GM21447 (cell line): ENCODE measurements around the gene B9D2.
A peak's percentile ranks its signal among the peaks of the same experiment; 100 is the strongest.

Experiments
- ATAC-seq: cut with Tn5 transposase; IDR thresholded peaks from one replicate; pipeline ENCODE4 v1.9.1; 2021; ENCODE audit not compliant: unreplicated experiment

B9D2 gene

DNA sequence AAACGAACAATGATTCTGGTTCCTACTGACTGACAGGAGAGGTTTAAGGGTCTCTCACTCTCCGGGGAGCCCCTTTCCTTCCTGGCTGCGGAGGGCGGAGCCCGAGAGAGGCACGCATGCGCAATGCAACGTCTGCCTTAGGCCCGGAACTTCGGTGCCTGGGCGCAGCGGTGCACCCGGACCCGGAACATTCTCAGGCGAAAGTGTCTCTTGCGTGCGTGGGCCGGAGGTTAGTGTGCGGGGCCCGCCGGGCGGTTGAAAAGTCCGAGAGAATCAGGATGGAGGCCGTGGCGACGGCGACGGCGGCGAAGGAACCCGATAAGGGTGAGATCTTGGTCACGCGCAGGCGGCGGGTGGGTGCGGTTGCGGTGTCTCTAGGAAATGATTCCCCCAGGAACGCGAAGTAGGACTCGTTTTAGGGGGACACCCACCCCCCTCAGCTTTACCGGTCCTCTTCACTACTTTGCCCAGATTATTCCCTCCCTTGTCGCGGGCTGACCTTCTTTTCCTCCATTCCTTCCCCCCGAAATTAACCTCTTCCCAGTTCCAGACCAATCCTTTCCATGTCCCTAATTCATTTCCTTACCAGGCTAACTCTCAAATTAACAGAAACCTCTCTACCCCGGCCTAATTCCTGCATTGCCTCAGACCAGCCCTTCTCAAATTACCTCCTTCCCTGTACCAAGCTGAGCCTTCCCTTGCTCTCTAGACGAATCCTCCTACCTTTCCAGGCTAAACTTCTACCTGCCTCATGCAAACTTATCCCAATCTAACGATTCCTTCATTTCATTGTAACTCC is 53.7 kb downstream of the B9D2 start, which contains the start of gene CCDC97:
Gene CCDC97 (plus strand): TSS at position 140 of the 799 bp plus-strand sequence. CDS start 139 bp downstream, at position 279.
- peak; percentile 48 for ATAC-seq

DNA sequence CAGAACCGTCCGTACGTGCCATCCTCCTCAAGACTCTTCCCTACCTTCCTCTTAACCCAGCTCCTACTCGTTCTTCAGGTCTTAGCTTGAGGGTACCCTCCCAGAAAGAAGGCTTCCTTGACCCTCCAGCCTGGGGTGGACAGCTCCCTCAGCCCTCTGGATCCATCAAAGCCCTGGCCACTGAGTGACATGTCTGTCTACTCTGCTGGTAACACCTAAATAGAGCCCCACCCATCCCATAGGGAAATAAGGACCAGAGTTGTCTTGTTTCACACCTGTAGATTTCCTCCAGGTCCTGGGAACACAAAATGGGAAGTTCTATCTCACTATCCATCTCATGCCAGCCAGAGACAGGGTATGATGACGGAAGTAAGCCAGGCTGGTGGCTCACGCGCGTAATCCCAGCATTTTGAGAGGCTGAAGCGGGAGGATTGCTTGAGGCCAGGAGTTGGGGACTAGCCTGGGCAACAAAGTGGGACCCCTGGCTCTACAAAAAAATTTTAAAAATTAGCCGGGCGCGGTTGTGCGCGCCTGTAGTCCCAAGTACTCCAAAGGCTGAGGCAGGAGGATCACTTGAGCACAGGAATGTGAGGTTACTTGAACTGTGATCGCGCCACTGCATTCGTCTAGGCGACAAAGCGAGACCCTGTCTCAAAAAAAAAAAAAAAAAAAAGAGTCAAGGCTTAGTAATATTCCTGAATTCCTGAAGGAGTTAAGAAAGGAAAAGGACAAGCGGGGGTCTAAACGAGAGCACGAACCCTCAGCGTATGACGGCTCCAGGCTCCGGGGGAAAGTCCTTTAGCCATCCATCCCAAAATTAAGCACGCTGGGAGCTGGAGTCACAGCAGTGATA is 54.5 kb downstream of the B9D2 start:
- ATAC-seq: no peak

DNA sequence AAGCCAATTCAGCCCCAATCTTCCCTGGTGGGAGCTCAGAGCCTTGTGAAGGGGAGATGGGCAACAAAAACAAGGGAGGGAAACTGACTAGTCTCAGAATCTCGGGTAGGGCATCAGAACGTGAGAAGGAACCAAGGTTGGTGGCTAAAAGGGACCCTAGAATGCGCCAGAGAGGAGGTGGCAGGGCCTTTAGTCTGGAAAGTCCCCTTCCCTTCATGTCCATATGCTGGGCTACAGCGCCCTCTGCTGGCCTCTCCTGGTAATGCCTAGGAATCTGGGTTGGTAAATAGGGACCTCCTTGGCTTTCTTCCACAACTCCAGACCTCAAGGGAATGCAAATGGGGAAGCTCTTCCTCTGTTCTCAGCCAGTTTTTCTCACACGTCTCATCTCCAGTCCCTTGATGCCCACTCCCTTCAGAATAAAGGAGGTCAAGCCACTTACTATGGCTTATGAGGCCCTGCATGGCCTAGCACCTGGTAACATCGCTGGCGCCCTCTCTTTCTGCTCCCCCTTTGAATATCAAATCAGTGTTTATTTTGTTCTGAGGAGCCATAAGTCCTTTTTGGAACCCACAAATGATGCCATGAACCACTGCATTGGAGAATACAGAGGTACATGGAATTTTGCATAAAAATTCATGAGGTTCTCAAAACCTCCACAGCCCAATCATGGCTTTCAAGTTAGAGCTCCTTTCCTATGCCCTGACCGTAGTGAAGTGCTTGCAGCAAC is 55.3 kb downstream of the B9D2 start:
- ATAC-seq: no peak

DNA sequence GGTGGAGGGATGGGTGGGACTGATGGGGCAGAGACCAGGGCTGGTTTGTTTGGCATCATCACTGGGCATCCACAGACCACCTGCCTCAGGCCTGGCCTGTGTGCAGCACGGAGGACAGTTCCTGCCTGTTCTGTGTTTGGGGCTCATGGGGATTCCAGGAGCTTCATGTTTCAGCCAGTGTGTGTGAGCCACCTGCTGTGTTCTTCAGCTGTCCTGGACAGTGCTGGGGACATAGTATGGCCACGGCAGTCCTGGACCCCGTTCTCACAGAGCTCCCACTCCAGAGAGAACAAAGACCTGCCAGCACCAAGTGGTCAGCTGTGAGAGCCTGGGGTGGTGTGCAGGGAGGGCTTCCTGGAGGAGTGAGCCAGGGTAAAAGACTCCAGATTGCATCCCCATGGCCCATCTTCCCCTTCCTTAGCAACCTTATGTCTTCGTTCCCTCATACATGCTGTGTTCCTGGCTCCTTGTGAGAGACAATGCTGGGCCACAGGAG is 55.9 kb downstream of the B9D2 start:
- no peak for ATAC-seq

DNA sequence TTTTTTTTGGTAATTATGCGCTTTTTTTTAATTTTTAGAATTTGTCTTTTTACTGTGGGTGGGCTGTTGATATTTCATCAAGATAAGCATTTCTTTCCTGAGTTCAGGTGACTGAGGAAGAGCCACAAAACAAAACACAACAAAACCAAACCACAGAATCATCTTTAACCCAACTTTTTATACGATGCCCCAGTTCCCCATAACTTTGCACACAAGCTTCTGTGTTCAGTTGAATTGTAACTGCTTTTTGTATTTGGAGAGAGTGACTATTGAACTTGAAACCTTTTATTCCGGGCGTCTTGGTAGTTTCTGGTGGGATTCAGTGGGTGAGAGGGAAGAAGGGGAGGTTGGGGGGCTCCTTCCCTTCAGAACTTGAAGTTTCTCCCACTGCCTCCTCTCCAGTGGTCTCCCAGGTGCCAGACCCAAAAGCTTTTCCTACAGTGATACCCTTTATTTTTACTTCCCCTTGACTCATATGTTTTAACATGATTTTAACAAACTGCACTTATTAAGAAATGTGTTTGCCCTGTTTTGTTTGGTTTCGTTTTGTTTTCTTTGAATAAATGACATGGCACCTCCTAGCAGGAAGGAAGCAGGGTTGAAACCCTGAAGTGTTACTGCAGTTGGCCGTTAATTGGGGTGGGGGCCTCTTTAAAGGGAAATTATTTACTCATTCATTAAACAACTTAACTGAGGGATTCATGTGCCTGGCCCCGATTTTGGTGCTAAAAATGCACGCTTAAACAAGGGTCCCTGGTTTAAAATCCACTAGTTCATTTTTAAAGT is 56.7 kb downstream of the B9D2 start:
- no peak for ATAC-seq

DNA sequence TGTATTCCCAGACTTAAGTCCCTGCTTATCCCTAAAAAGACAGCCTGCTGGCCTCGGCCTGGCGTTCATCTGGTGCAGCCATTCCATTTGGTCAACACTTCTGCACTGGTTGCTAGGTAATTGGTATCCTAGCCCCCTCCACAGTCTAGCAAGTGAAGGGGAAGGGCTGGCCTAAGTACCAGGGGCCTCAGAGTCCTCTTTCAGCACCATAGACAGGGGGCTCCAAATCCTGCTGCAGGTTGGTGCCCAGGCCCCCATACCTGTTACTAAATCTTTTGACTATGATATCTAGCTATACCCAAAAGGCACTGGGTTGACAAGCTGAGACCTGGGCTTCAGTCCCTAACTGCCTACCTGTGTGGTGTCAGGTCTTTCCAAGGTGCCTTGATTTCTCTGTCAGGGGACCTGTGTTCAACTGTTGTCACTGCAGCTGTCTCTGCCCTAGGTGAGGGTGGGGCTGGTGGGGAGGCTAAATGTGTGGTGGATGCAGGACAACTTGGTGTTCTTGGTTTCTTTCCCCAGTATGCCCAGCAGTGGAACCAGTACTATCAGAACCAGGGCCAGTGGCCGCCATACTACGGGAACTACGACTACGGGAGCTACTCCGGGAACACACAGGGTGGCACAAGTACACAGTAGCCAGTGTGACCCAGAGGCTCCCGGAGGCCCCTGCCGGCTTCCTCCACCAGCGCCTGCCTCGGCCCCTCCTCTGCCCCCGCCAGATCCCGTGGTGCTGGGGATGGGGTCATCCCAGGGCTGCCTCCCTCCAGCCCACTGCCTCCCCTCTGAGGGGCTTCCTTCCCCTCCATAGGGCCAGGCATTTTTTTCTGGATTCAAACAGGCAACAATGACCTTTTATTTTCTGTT is 57.8 kb downstream of the B9D2 start:
- ATAC-seq: no peak

DNA sequence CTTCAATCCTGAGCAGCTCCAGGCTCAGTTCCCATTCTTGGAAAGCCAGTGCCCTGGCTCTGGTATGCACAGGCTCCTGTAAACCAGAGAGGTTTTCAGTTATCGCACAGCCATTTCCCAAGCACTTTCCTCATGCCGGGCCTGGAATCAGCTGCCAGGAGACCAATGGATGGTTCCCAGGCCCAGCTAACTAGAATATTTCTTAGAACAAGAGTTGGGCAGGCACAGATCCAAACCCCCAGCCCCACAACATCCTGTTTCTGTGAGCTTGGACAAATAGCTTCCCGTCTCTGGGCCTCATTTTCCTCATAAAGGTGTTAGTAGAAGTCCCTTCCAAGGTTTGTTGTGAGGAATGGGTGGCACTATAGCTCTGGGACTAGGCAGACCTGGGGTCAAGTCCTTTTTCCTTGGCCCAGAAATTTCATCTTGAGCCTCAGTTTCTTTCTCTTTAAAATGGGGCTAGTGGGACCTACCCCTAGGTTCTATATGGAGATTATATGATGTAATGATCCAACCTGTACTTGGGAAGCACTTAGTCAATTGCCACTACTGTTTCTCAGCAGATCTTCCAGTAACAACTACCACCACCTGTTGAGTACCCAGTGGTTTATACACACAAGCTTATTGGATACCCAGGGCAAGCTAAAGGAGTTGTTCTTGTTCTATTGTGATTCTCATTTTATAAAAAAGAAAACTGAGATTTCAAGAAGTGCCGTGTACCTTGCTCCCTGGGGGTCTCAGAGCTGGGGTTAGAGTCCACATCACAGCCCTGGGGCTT is 59.1 kb downstream of the B9D2 start:
- no peak for ATAC-seq
